ENCODE measurements around the gene MEIS2.
A peak's percentile ranks its signal among the peaks of the same experiment; 100 is the strongest.

Gene MEIS2

DNA sequence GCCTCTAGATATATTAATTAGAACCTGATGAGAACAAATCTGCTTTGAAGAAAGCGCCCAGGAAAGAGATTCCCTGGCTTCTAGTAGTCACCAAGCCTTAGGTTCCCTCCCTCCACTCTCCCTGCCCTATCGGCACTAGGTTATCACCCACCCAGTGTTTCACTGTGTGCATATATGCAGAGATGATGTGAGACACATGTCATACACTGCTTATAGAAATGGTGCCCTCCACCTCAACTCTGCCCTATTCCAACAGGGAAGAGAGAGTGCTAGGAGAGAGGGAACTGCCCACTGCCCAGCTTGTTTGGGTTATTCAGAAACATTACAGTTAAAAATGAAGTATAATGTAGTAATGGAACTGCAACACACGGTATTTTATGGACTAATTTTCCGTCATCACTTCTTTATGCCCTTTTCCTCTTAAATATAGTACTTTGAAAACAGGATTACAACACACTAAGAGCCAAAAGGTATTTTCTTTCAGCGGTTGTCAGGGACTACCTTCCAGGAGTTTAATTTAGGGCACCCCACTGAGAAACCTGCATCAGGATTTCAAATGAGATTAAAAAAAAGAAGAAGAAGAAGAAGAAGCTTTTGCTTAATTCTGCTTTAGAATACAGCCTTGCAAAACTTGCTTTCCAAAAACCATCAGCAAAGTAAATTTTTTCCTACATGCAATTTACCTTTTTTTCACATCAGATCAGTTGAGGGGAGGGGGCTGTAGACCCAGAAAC lies 55.3 kb downstream of the MEIS2 start:
- Histone ChIP-seq H3K27me3 (ENCODE audit: insufficient read depth, low read length) (no peaks in the 10 kb centered on the region), H3K9me3 (ENCODE audit: insufficient read depth, low read depth, low read length) (no peaks in the 10 kb centered on the region), H3K4me3 (ENCODE audit: low read length) (peak overlapping the region; percentile 53), H3K9ac (ENCODE audit: low read depth, low read length) (peak overlapping the region; percentile 46; the same call in 1 of the 2 replicates), H3K36me3 (ENCODE audit: insufficient read depth, low read depth, low read length) (no peaks in the 10 kb centered on the region), H3K27ac (ENCODE audit: low read length) (peak overlapping the region; percentile 2), H3K4me1 (ENCODE audit: insufficient read depth, low read length) (peaks cover 32% of the 10 kb centered on the region)

DNA sequence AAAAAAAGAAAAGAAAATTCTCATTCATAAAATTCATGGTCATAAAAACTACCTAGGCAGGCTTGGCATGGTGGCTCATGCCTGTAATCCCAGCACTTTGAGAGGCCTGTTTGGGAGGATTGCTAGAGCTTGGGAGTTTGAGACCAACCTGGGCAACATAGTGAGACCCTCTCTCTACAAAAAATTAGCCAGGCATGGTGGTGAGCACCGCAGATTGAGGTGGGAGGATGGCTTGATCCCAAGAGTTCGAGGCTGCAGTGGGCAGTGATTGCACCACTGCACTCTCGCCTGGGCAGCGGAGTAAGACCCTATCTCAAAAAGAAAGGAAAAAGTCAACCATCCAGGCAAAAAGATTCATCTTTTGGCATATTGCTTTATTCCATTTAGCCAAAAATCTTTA lies 58.5 kb downstream of the MEIS2 start:
- Histone ChIP-seq H3K9ac (ENCODE audit: low read depth, low read length) (no peak overlapping the region), H3K4me1 (ENCODE audit: insufficient read depth, low read length) (peaks cover 23% of the 10 kb centered on the region), H3K4me3 (ENCODE audit: low read length) (no peak overlapping the region), H3K36me3 (ENCODE audit: insufficient read depth, low read depth, low read length) (no peaks in the 10 kb centered on the region), H3K9me3 (ENCODE audit: insufficient read depth, low read depth, low read length) (no peaks in the 10 kb centered on the region), H3K27ac (ENCODE audit: low read length) (no peak overlapping the region), H3K27me3 (ENCODE audit: insufficient read depth, low read length) (no peaks in the 10 kb centered on the region)

DNA sequence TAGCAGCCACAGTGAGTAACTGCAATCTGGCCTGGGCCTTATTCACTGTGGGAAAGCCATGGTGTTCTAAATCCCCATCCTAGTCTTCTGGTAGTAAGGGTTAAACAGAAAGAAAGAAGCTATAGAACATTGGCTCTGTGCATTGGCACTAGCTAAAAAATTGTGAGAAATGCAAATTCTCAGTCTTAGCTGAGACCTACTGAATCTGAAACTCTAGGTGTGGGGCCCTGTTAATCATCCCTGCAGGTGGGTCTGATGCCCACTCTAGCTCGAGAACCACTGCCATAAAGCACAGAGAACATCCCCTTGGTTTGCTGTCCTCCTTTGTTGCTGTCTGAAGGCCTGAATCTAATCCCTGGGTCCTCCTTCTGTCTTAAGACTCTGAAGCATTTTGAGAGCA lies 59.3 kb downstream of the MEIS2 start:
- H3K27me3 ChIP-seq (ENCODE audit: insufficient read depth, low read length): no peaks in the 10 kb centered on the region
- H3K36me3 ChIP-seq (ENCODE audit: insufficient read depth, low read depth, low read length): no peaks in the 10 kb centered on the region
- H3K4me3 ChIP-seq (ENCODE audit: low read length): no peak overlapping the region
- H3K27ac ChIP-seq (ENCODE audit: low read length): no peak overlapping the region
- no peaks in the 10 kb centered on the region for H3K9me3 ChIP-seq (ENCODE audit: insufficient read depth, low read depth, low read length)
- H3K9ac ChIP-seq (ENCODE audit: low read depth, low read length): no peak overlapping the region
- peaks cover 16% of the 10 kb centered on the region; the same call in 1 of the 2 replicates for H3K4me1 ChIP-seq (ENCODE audit: insufficient read depth, low read length)

DNA sequence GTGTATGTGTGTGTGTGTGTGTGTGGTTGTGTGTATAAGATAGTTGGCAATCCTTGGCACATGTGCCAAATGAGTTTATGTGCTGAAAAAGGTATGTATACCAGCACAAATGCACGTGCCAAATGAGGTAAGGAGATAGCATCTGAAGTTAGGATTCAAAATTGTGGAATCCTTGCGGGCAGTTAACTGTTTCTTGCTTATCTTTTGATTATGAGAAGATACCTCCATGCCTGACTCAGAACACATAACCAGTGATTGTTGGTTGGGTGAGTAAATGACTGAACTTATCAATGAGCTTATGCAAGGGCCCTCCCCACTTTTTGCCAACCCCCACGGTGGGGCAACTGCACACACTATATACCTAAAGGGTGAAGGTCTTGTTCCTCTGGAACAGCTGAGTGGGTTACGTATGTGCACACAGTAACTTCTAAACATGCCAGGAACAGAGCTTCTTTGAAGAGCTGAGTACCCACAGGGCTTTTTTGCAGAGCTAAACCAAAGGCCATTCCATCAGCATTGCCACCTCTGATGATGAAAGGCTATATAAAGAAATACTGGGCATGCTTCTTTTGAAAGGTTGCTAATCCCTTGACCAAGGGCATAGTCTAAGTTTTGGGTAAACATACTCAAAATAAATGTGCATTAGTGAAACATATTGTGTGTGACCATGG lies 60.1 kb downstream of the MEIS2 start:
- Histone ChIP-seq H3K4me3 (ENCODE audit: low read length) (no peak overlapping the region), H3K27ac (ENCODE audit: low read length) (no peak overlapping the region), H3K27me3 (ENCODE audit: insufficient read depth, low read length) (no peaks in the 10 kb centered on the region), H3K9ac (ENCODE audit: low read depth, low read length) (no peak overlapping the region), H3K4me1 (ENCODE audit: insufficient read depth, low read length) (peaks cover 13% of the 10 kb centered on the region; the same call in 1 of the 2 replicates), H3K36me3 (ENCODE audit: insufficient read depth, low read depth, low read length) (no peaks in the 10 kb centered on the region), H3K9me3 (ENCODE audit: insufficient read depth, low read depth, low read length) (no peaks in the 10 kb centered on the region)

DNA sequence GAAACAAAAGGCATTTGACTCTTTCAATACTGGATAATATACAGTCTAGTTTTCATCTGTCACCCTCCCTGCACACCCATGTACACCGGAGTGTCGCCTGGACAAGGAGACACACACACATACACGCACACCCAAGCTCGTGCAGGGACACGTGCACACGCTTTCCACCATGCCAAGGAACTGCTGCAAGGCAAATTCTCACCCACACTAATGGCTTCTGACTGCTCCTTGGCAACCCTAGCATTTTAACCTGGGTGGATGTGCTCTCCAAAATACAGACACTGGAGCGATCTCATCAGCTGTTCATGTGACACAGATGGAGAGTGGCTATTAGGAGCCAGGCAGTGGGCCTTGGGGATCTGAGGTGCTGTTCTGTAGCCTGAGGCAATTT lies 61.6 kb downstream of the MEIS2 start:
- H3K27ac ChIP-seq (ENCODE audit: low read length): no peak overlapping the region
- peaks cover 3% of the 10 kb centered on the region; the same call in 1 of the 2 replicates for H3K4me1 ChIP-seq (ENCODE audit: insufficient read depth, low read length)
- H3K27me3 ChIP-seq (ENCODE audit: insufficient read depth, low read length): no peaks in the 10 kb centered on the region

DNA sequence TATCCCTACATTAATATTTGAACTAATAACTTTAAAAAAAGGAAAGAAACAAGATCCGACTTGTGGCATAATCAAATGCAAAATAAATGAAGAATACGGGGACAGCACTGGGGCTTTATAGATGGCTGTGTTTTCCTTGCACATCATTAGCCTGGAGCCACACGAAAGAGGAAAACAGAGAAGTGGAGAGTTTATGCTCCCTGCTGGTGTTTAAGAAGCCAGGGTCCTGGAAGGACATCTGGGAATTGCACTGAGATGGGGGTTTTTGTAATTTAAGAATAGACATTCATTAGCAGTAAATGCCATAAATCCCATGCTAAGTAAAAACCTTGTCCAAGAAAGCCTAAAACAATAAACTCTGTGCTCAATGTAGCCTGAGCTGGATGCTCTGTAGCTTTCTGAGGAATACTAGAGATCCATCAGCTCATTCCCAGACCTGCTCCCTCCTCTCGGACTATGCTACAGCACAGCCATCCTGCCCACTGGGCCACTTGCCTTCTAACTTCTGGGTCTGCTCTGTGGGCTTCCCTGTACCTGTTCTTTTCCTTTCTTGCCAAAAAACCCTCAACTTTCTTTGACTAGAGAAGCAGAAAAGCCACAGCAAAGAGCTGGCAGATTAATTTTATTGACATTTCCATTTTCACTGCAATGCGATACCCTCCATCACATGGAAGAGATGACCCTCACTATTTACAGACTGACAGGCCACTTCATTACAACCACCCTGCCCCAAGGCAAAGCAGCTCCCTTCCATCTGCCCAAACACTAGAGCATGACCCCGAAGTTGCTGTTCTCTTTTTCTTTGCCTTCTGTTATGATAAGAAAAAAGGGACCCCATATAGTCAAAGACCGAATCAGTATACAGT lies 62.3 kb downstream of the MEIS2 start:
- Histone ChIP-seq H3K9ac (ENCODE audit: low read depth, low read length) (no peak overlapping the region), H3K27ac (ENCODE audit: low read length) (no peak overlapping the region), H3K4me3 (ENCODE audit: low read length) (no peak overlapping the region), H3K36me3 (ENCODE audit: insufficient read depth, low read depth, low read length) (no peaks in the 10 kb centered on the region), H3K4me1 (ENCODE audit: insufficient read depth, low read length) (peaks cover 6% of the 10 kb centered on the region; the same call in 1 of the 2 replicates), H3K9me3 (ENCODE audit: insufficient read depth, low read depth, low read length) (no peaks in the 10 kb centered on the region), H3K27me3 (ENCODE audit: insufficient read depth, low read length) (no peaks in the 10 kb centered on the region)

More for the DNA sequence above, 61.6 kb downstream of the MEIS2 start:
- no peaks in the 10 kb centered on the region for H3K36me3 ChIP-seq (ENCODE audit: insufficient read depth, low read depth, low read length)
- H3K9ac ChIP-seq (ENCODE audit: low read depth, low read length): no peak overlapping the region
- no peak overlapping the region for H3K4me3 ChIP-seq (ENCODE audit: low read length)
- H3K9me3 ChIP-seq (ENCODE audit: insufficient read depth, low read depth, low read length): no peaks in the 10 kb centered on the region

DNA sequence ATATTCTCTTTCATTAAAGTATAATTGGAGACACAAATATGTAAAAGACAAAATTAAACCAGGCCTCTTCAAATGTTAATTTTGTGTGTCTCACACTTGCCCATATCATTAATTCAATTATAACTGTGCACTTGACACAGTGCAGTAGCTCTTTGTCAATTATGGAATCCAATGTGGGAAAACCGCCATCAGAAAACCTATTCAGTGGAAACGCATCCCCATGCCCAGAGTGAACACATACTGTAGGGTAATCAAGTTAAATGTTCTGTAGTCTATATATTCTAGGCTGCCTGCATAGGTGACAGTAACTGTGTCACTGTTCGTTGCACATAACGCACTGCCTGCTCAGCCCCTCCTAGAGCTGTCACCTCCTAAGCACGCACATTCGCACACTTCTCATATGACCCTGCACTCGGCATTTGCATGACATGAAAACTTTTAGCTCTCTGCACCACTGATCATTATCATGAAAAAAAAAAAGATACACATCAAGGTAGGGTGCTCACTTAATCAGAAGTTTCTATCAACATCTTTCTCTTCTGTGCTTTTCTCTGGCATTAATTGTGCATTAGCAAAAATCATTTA lies 63.2 kb downstream of the MEIS2 start:
- Histone ChIP-seq H3K9me3 (ENCODE audit: insufficient read depth, low read depth, low read length) (no peaks in the 10 kb centered on the region), H3K4me3 (ENCODE audit: low read length) (no peak overlapping the region), H3K27ac (ENCODE audit: low read length) (no peak overlapping the region), H3K36me3 (ENCODE audit: insufficient read depth, low read depth, low read length) (no peaks in the 10 kb centered on the region), H3K9ac (ENCODE audit: low read depth, low read length) (no peak overlapping the region), H3K27me3 (ENCODE audit: insufficient read depth, low read length) (no peaks in the 10 kb centered on the region), H3K4me1 (ENCODE audit: insufficient read depth, low read length) (peaks cover 15% of the 10 kb centered on the region; the same call in 1 of the 2 replicates)

DNA sequence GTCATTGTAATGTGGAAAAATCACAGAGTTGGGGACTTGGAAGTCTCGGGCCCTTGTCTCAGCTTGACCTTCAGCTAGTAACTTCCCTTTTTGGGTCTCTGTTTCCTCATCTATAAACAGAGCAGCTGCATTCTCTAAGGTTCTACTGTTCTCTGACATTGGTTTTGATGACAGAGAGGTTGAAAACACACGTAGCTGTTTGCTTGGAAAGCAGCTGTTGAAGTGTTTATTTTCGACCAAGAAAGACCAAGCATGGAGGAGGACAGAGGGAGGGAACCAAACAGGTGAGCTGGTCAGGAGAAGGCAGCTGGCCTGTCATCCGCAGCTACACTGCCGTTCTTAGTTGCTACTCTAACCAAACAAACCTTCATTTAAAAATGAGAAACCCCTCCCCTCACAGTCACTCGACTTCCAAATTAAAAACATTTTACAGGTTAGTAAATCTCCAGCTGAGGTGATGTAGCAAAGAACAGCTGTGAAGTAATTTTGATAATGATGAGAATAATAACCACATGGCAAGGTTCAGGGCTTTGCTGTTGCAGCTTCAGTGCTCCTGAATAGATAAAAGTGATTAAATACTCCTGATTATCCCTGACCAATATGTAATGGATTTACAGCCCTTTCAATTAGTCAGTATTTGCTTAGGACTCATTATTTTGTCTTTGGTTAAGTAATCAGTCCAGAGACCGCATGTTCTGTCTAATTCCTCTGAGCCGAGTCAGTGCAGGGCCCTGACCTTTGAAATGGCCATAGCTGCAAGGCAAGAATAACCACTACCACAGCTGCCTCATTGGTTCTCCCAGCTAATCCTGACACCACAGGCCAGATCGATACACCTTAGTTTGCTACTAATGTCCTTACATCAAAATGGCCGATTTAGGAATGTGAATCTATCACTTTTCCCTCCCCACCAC lies 65.3 kb downstream of the MEIS2 start:
- Histone ChIP-seq H3K4me1 (ENCODE audit: insufficient read depth, low read length) (peaks cover 17% of the 10 kb centered on the region; the same call in 1 of the 2 replicates), H3K4me3 (ENCODE audit: low read length) (no peak overlapping the region), H3K9me3 (ENCODE audit: insufficient read depth, low read depth, low read length) (no peaks in the 10 kb centered on the region), H3K36me3 (ENCODE audit: insufficient read depth, low read depth, low read length) (no peaks in the 10 kb centered on the region), H3K27me3 (ENCODE audit: insufficient read depth, low read length) (no peaks in the 10 kb centered on the region), H3K27ac (ENCODE audit: low read length) (no peak overlapping the region), H3K9ac (ENCODE audit: low read depth, low read length) (no peak overlapping the region)

DNA sequence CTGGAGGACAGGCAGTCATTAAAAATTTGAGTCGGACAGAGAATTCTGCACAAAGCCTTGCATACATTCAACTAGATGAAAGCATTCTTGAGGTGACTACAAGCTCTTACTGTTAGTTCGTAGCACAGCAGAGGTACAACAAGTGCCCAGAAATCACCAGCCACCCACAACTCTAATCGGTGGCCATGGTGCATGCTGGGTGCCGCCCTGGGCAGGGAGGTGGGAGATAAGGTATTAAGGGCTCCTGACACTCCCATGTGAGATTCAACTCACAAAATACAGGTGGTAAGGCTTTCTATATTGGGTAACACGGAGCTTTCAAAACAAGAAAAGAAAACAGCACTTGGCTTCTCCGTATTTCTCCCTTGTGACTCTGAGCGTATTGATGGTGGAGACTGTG lies 66.0 kb downstream of the MEIS2 start:
- H3K4me1 ChIP-seq (ENCODE audit: insufficient read depth, low read length): peaks cover 17% of the 10 kb centered on the region; the same call in 1 of the 2 replicates
- H3K9ac ChIP-seq (ENCODE audit: low read depth, low read length): no peak overlapping the region
- H3K36me3 ChIP-seq (ENCODE audit: insufficient read depth, low read depth, low read length): no peaks in the 10 kb centered on the region
- H3K27ac ChIP-seq (ENCODE audit: low read length): no peak overlapping the region
- no peaks in the 10 kb centered on the region for H3K27me3 ChIP-seq (ENCODE audit: insufficient read depth, low read length)
- H3K4me3 ChIP-seq (ENCODE audit: low read length): no peak overlapping the region
- H3K9me3 ChIP-seq (ENCODE audit: insufficient read depth, low read depth, low read length): no peaks in the 10 kb centered on the region

DNA sequence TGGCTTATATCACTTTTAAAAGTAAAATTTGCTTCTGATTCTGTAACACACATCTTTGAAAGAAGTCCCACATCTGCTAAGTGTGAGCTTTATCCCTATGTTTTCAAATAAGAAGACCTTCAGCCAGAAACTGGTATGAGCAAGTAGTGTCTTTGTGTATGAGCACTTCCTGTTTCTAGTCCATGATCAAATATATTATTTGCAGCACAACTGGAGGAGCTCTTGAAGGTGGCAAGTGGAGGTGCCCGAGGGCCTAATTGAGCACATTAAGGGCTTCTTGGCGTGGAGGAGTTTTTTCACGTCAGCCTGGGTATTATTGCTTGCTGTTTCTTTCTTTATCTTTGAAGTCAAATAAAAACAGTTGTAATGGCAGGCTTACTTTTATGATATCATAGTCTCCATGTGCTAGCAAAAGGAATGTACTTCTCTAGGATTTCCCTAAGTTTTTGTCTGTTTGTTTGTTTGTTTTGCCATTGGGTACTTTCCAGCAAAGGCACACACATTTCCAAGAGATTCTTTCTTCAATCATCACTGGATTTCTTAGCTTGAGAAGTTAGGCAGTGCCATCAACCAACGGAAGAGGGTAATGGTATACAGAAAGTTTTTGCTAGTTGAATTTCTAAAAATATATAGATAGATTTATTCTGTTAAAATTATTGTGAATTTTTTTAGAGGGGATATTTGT lies 68.1 kb downstream of the MEIS2 start:
- no peak overlapping the region for H3K27ac ChIP-seq (ENCODE audit: low read length)
- H3K9ac ChIP-seq (ENCODE audit: low read depth, low read length): no peak overlapping the region
- H3K4me3 ChIP-seq (ENCODE audit: low read length): no peak overlapping the region

More for the DNA sequence above, 68.1 kb downstream of the MEIS2 start:
- H3K36me3 ChIP-seq (ENCODE audit: insufficient read depth, low read depth, low read length): no peaks in the 10 kb centered on the region
- no peaks in the 10 kb centered on the region for H3K27me3 ChIP-seq (ENCODE audit: insufficient read depth, low read length)
- H3K9me3 ChIP-seq (ENCODE audit: insufficient read depth, low read depth, low read length): no peaks in the 10 kb centered on the region
- H3K4me1 ChIP-seq (ENCODE audit: insufficient read depth, low read length): peaks cover 17% of the 10 kb centered on the region; the same call in 1 of the 2 replicates
